Gastrocnemius medialis (tissue), 4 donors: ENCODE results near the gene PROX1.

Source experiments
- CTCF ChIP-seq, 5 experiments: fragments of 450-650 bp in 3 of 5; fragments of 200-600 bp in 2 of 5; sonication (generic) in 2 of 5; IDR thresholded peaks in 4 of 5; conservative IDR thresholded peaks in 1 of 5; 1 replicate in 4 of 5; 2 replicates in 1 of 5; pipeline ENCODE4 v1.5.1; 2016 to 2019; ENCODE audit warnings: antibody characterized with exemption in 5 of 5, mild to moderate bottlenecking in 3 of 5, moderate library complexity in 3 of 5
- POLR2A ChIP-seq, 2 donors: fragments of 450-650 bp; IDR thresholded peaks; one replicate each; pipeline ENCODE4 v1.6.1; 2017; ENCODE audit warnings: antibody characterized with exemption in 2 of 2, mild to moderate bottlenecking in 2 of 2, moderate library complexity in 2 of 2

GRCh38 chr1:214017191-214017982 is 29.6 kb downstream of the PROX1 start:
- no peak for TF ChIP-seq POLR2A (IDR thresholded peaks at IDR 0.05)
- TF ChIP-seq CTCF (IDR thresholded peaks at IDR 0.05 in 4 of 5, conservative IDR thresholded peaks at IDR 0.05 in 1 of 5): no peak
